Osteoblast (primary cell): ENCODE results near the gene KRT86. TPM values are rescaled to one million over a fixed set of nuclear protein-coding genes. Genes with fewer than 3 reads are reported as not detected.

Experiments
- DNase-seq: peaks from one replicate; pipeline ENCODE4 v3.0.0; 2011; ENCODE audit warnings: low spot score, mixed read lengths; ENCODE audit not compliant: insufficient read length; ENCODE audit errors: missing footprints
- H2AFZ ChIP-seq: 2 replicates; pipeline ENCODE4 v1.6.0; 2011; ENCODE audit warnings: mild to moderate bottlenecking, low read length
- H3K27ac ChIP-seq: 2 replicates; pipeline ENCODE4 v1.5.1; 2011; ENCODE audit warnings: mild to moderate bottlenecking, low read depth, low read length, moderate library complexity
- H3K27me3 ChIP-seq: 2 replicates; pipeline ENCODE4 v1.6.0; 2012; ENCODE audit warnings: mild to moderate bottlenecking, control low read depth, inconsistent platforms, low read length, moderate library complexity; ENCODE audit not compliant: insufficient read depth
- H3K36me3 ChIP-seq: 2 replicates; pipeline ENCODE4 v1.5.1; 2011; ENCODE audit warnings: mild to moderate bottlenecking, low read length, control low read depth, moderate library complexity; ENCODE audit not compliant: insufficient read depth
- H3K4me1 ChIP-seq: 2 replicates; pipeline ENCODE4 v1.5.1; 2011; ENCODE audit warnings: mild to moderate bottlenecking, low read length, control low read depth, moderate library complexity; ENCODE audit not compliant: insufficient read depth
- H3K4me2 ChIP-seq: 2 replicates; pipeline ENCODE4 v1.6.0; 2011; ENCODE audit warnings: mild to moderate bottlenecking, low read length; ENCODE audit not compliant: insufficient read depth
- H3K4me3 ChIP-seq: fragments of 200-600 bp; sonication (generic); 3 replicates; pipeline ENCODE4 v1.5.1; 2012; ENCODE audit warnings: mild to moderate bottlenecking, low read length, inconsistent platforms; ENCODE audit not compliant: insufficient read depth
- H3K79me2 ChIP-seq: 2 replicates; pipeline ENCODE4 v1.6.0; 2012; ENCODE audit warnings: mild to moderate bottlenecking, low read length, control low read depth, inconsistent platforms; ENCODE audit not compliant: insufficient read depth
- H3K9me3 ChIP-seq: 2 replicates; pipeline ENCODE4 v1.5.1; 2011; ENCODE audit warnings: low read depth, low read length, control low read depth
- H4K20me1 ChIP-seq: 2 replicates; pipeline ENCODE4 v1.6.0; 2012; ENCODE audit warnings: mild to moderate bottlenecking, low read length, control low read depth; ENCODE audit not compliant: insufficient read depth
- total RNA-seq: library from RNA; depleted of rRNA; stranded (reverse); fragments of >200 nt; gene quantifications from 2 replicates; pipeline ENCODE4 v1.2.3, GENCODE V29; 2012
- TF ChIP-seq, protein P1 (sequence below): IDR thresholded peaks from 2 replicates; pipeline ENCODE4 v1.5.1; 2011; ENCODE audit warnings: mild to moderate bottlenecking, low read depth, low read length, moderate library complexity; ENCODE audit errors: extremely low read depth

The KRT86 gene
- total RNA-seq, 1 donor = 0.36 TPM

DNA sequence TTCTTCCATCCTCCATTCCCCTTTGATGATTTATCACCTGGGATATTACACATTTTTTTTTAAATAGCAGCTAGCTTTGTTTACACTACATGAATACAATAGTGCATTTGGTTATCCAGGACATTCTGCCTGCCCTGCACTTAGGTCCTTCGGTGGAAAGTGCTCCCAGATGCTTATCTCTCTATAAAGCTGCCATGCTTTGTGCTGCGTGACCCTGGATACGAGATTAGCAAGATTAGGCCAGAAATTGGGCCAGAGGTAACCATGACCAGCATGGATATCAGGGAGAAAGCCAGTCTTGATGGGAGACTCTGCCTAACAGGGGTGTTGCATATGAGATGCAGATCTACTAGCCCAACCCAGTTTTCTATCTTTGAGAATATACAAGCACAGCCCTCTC is 58.9 kb downstream of the KRT86 start:
- Histone ChIP-seq H3K27ac (no peak overlapping the region), H3K4me3 (no peak overlapping the region), H3K27me3 (peaks cover 17% of the 10 kb centered on the region), H3K4me2 (no peak overlapping the region), H4K20me1 (no peaks in the 10 kb centered on the region), H3K9me3 (peaks cover 3% of the 10 kb centered on the region), H3K79me2 (no peaks in the 10 kb centered on the region), H2AFZ (no peak overlapping the region), H3K36me3 (no peaks in the 10 kb centered on the region), H3K4me1 (no peaks in the 10 kb centered on the region)
- no peak for DNase-seq
- TF ChIP-seq, protein P1, sequence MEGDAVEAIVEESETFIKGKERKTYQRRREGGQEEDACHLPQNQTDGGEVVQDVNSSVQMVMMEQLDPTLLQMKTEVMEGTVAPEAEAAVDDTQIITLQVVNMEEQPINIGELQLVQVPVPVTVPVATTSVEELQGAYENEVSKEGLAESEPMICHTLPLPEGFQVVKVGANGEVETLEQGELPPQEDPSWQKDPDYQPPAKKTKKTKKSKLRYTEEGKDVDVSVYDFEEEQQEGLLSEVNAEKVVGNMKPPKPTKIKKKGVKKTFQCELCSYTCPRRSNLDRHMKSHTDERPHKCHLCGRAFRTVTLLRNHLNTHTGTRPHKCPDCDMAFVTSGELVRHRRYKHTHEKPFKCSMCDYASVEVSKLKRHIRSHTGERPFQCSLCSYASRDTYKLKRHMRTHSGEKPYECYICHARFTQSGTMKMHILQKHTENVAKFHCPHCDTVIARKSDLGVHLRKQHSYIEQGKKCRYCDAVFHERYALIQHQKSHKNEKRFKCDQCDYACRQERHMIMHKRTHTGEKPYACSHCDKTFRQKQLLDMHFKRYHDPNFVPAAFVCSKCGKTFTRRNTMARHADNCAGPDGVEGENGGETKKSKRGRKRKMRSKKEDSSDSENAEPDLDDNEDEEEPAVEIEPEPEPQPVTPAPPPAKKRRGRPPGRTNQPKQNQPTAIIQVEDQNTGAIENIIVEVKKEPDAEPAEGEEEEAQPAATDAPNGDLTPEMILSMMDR = no peak

GRCh38 chr12:52334185-52334584 is 59.7 kb downstream of the KRT86 start:
- H3K4me1 ChIP-seq = no peaks in the 10 kb centered on the region
- no peaks in the 10 kb centered on the region for H4K20me1 ChIP-seq
- TF ChIP-seq, protein P1 = no peak
- no peak overlapping the region for H3K4me3 ChIP-seq
- no peak overlapping the region for H3K4me2 ChIP-seq
- H3K79me2 ChIP-seq = no peaks in the 10 kb centered on the region
- no peak for DNase-seq
- no peaks in the 10 kb centered on the region for H3K36me3 ChIP-seq
- H2AFZ ChIP-seq = no peak overlapping the region
- H3K9me3 ChIP-seq = peaks cover 3% of the 10 kb centered on the region
- H3K27me3 ChIP-seq = peaks cover 15% of the 10 kb centered on the region
- no peak overlapping the region for H3K27ac ChIP-seq

- DNase-seq = no peak
- H4K20me1 ChIP-seq = no peaks in the 10 kb centered on the region
These were observed 61.3 kb downstream of the KRT86 start for GRCh38 chr12:52335598-52336262.

DNA sequence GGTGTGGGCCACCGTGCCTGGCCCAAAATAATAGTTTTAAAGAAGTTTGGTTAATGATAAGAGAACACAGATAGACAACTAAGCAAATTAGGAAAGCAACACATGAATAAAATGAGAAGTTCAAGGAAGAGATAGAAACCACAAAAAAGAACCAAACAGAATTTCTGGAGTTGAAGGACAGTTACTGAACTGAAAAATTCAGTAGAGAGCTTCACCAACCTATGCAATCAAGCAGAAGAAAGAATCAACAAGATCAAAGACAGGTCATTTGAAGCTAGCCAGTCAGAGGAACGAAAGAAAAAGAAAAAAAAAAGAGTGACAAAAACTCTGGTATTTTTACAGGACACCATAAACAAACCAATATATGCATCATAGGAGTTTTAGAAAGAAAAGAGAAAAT is 62.2 kb downstream of the KRT86 start:
- Histone ChIP-seq H3K4me3 (no peak overlapping the region), H4K20me1 (no peaks in the 10 kb centered on the region), H3K4me1 (no peaks in the 10 kb centered on the region), H3K9me3 (peaks cover 3% of the 10 kb centered on the region), H3K27me3 (peaks cover 27% of the 10 kb centered on the region), H3K4me2 (no peak overlapping the region), H2AFZ (no peak overlapping the region), H3K27ac (no peak overlapping the region), H3K36me3 (no peaks in the 10 kb centered on the region), H3K79me2 (no peaks in the 10 kb centered on the region)
- TF ChIP-seq, protein P1 = no peak
- DNase-seq = no peak

More at GRCh38 chr12:52335598-52336262, 61.3 kb downstream of the KRT86 start:
- H3K4me3 ChIP-seq = no peak overlapping the region
- TF ChIP-seq, protein P1 = no peak
- H3K4me2 ChIP-seq = no peak overlapping the region
- H3K27ac ChIP-seq = no peak overlapping the region
- H2AFZ ChIP-seq = no peak overlapping the region
- H3K9me3 ChIP-seq = peaks cover 3% of the 10 kb centered on the region
- H3K4me1 ChIP-seq = no peaks in the 10 kb centered on the region
- no peaks in the 10 kb centered on the region for H3K36me3 ChIP-seq
- no peaks in the 10 kb centered on the region for H3K79me2 ChIP-seq
- H3K27me3 ChIP-seq = peaks cover 20% of the 10 kb centered on the region
